Epidermal melanocyte (primary cell): Measurements from ENCODE around the gene CEP89.
"Not testable (repeated sequence)": the region's sequence is repeated elsewhere in the genome, so short reads cannot be mapped to it uniquely, and the experiment has no call there.

Experiments
- DNase-seq: peaks from one replicate; pipeline ENCODE4 v3.0.0; 2011; ENCODE audit warnings: low spot score; ENCODE audit not compliant: insufficient read length

The CEP89 gene

GRCh38 chr19:32842061-32842460, 129.7 kb downstream of the CEP89 start:
- no peak for DNase-seq

GRCh38 chr19:32837531-32837930, 134.2 kb downstream of the CEP89 start:
- DNase-seq: no peak

GRCh38 chr19:32833388-32833787, 138.4 kb downstream of the CEP89 start:
- DNase-seq: not testable (repeated sequence)

- DNase-seq: not testable (repeated sequence)
Observed at GRCh38 chr19:32832825-32833224, 138.9 kb downstream of the CEP89 start.

- DNase-seq: not testable (repeated sequence)
Observed at GRCh38 chr19:32832094-32832493, 139.7 kb downstream of the CEP89 start.

- DNase-seq: no peak
Observed at GRCh38 chr19:32831611-32832010, 140.1 kb downstream of the CEP89 start.

- no peak for DNase-seq
Observed at GRCh38 chr19:32830231-32831014, 141.3 kb downstream of the CEP89 start.

- no peak for DNase-seq
Observed at GRCh38 chr19:32829345-32829896, 142.3 kb downstream of the CEP89 start.

GRCh38 chr19:32828643-32829344, 143.0 kb downstream of the CEP89 start:
- no peak for DNase-seq

- DNase-seq: no peak
Observed at GRCh38 chr19:32828139-32828538, 143.6 kb downstream of the CEP89 start.
